Fibroblast of pulmonary artery (primary cell): ENCODE measurements around the gene QTRT2.
A peak's percentile ranks its signal among the peaks of the same experiment; 100 is the strongest.

ENCODE experiments used
- DNase-seq: peaks from one replicate; pipeline ENCODE4 v3.0.0-alpha.2; 2010; ENCODE audit warnings: low read depth
- H3K4me3 ChIP-seq: replicated peaks from 2 replicates; pipeline ENCODE4 v1.5.1; 2011; ENCODE audit warnings: low read depth, mild to moderate bottlenecking, control low read depth, low read length, moderate library complexity
- TF ChIP-seq, protein P1 (sequence below): IDR thresholded peaks from 2 replicates; pipeline ENCODE4 v1.5.1; 2011; ENCODE audit warnings: mild to moderate bottlenecking, control low read depth, low read length, inconsistent platforms; ENCODE audit errors: missing control alignments

The QTRT2 gene

DNA sequence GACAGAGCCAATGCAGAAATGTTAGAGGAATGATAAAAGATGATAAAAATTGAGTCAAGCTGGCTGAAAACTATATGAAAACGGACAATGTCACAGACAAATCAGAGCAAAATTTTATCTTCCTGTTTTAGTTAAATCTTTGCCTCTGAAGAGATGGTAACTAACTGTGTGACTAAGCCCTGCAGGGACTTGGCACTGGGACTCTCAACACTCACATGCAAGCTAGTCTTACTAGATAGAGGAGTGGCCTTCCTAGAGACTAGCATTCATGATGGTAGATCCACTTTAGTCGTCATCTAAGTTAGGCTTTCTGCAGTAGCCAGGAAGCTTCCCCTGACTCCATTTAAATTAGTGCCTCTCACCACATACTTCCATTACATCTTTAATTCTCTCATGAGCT is 4.3 kb upstream of the QTRT2 start:
- TF ChIP-seq, protein P1, sequence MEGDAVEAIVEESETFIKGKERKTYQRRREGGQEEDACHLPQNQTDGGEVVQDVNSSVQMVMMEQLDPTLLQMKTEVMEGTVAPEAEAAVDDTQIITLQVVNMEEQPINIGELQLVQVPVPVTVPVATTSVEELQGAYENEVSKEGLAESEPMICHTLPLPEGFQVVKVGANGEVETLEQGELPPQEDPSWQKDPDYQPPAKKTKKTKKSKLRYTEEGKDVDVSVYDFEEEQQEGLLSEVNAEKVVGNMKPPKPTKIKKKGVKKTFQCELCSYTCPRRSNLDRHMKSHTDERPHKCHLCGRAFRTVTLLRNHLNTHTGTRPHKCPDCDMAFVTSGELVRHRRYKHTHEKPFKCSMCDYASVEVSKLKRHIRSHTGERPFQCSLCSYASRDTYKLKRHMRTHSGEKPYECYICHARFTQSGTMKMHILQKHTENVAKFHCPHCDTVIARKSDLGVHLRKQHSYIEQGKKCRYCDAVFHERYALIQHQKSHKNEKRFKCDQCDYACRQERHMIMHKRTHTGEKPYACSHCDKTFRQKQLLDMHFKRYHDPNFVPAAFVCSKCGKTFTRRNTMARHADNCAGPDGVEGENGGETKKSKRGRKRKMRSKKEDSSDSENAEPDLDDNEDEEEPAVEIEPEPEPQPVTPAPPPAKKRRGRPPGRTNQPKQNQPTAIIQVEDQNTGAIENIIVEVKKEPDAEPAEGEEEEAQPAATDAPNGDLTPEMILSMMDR, result no peak
- H3K4me3 ChIP-seq, result no peak overlapping the region
- no peak for DNase-seq

DNA sequence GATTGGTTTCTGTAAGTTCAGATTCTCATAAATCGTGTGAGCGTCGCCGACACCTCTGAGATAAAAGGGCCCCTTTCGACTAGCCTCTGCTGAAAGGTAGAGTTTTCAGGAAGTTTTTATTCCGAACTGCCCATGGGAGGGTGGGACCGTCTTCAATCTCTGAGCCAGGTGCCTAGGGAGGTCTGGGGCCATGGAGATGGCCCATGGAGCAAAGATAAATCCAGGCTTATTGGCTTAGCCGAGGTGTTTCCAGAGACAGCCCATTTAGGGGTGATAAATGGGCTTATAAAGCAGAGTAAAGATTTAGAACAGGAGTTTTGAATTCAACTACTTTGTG is 442 bp downstream of the QTRT2 start:
- TF ChIP-seq, protein P1, result no peak
- no peak for DNase-seq
- peak overlapping the region; percentile 84 for H3K4me3 ChIP-seq

DNA sequence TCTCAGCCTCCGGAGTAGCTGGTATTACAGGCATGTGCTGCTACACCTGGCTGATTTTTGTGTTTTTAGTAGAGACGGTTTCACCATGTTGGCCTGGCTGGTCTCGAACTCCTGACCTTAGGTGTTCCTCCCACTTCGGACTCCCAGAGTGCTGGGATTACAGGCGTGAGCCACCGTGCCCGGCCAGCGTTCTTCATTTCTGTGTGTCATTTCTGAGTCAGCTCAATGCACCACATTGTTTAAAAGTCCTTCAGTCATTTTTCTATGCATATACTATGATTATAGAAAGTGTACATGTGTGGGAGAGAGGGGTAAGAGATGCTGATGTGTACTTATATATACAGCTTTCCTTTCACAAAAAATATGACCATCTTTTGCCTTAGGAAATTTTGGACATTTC is 2.1 kb downstream of the QTRT2 start:
- H3K4me3 ChIP-seq, result no peak overlapping the region
- DNase-seq, result no peak
- TF ChIP-seq, protein P1, result no peak

DNA sequence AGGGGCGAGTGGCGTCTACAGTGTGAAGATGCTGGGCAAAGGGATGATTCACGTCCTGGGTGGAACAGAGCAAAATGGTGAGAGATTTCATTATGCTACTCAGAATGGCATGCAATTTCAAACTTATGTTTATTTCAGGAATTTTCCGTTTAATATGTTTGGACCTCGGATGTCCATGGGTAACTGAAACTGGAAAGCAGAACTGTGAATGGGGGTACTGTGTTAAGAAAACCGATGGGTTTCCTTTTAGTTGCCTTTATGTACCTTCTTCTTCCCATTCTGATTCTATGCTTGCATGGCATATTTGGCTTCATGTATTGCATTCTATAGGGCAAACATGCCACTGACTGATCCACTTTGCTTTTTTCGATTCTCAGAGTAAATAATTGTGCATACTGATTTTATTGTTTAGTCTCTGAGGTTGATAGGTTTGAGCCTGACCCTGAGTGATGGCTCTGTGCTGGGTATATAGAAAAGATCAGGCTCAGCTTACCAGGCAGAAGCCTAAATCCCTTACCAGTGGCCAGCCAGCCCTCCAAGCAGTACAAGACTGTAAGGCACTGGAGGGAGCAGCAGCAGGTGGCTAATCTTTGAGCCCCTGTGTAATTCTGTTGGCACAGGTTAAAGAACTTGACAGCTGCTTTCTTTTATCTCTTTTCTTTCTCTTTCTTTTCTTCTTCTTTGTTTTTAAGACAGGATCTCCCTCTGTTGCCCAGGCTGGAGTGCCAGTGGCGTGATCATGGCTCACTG is 4.5 kb downstream of the QTRT2 start:
- H3K4me3 ChIP-seq, result no peak overlapping the region
- TF ChIP-seq, protein P1, result no peak
- DNase-seq, result no peak

DNA sequence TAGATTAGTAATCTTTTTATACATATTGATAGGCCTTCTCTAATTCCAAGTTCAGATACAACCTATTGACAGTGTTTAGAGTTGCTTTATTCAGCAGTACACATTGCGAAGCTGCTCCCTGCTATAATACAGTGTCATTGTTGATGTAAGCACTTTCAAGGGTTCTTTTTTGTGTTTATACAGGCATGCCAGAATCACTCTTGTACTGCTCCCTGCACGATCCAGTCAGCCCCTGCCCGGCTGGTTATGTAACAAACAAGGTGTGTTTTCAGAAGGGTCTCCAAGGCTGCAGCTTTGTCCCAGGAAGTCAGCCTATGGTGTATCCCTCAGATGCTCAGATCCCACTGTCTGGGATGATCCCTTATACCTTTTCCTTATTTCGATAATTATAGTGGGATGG is 11.3 kb downstream of the QTRT2 start:
- TF ChIP-seq, protein P1, result no peak
- no peak overlapping the region for H3K4me3 ChIP-seq
- no peak for DNase-seq

DNA sequence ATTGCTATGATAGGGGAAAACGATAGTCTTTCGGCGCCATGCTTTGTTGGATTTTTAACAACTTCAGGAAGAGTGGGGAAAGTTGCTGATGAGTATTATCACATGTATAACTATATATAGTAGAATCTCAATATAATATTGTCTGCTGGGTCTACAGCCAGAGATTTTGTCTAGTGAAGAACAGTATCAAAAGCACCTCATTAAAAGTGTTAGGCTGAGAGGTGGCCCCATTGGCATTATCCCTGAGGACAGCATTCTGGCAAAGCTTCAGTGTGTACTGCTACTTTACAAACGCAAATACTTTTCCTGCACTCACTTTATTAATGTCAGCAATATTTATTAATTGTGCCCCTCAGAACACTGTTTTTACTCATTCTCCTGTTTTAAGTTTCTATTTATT is 11.8 kb downstream of the QTRT2 start:
- no peak overlapping the region for H3K4me3 ChIP-seq
- TF ChIP-seq, protein P1, result no peak
- no peak for DNase-seq

DNA sequence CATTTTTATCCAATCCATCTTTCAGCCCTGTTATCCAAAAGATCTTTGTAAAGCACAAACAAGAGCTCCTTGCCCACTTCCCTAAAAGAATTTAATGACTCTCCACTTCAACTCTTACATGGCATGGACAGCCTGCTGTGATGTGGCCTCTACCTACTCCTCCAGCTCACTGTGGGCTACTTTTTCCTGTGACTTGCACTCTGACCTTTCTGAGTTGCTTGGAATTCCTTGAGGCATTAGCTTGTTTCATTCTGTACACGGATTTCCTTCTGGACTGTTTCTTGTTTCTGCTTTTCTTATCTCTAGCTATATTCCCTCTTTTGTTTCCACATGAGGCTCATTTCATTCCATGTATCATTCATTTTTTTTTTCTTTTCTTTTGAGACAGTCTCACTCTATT is 15.2 kb downstream of the QTRT2 start:
- TF ChIP-seq, protein P1, result no peak
- H3K4me3 ChIP-seq, result no peak overlapping the region
- DNase-seq, result peak; percentile 26
